Subcutaneous abdominal adipose tissue (tissue), 5 donors: ENCODE results near the gene GIPC3.

Source experiments
- H3K27ac ChIP-seq: one replicate; pipeline ENCODE4 v1.7.0; 2013; ENCODE audit warnings: low read depth, mild to moderate bottlenecking, inconsistent platforms, low read length, moderate library complexity
- H3K27me3 ChIP-seq, 5 donors: one replicate each; pipeline ENCODE4 v1.7.0; 2013; ENCODE audit warnings: low read length in 5 of 5, inconsistent platforms in 1 of 5; ENCODE audit not compliant: control insufficient read depth in 5 of 5, insufficient read depth in 4 of 5
- H3K36me3 ChIP-seq, 5 donors: one replicate each; pipeline ENCODE4 v1.7.0; 2013; ENCODE audit warnings: low read length in 5 of 5; ENCODE audit not compliant: control insufficient read depth in 5 of 5, insufficient read depth in 5 of 5
- H3K4me1 ChIP-seq, 5 donors: one replicate each; pipeline ENCODE4 v1.7.0; 2013; ENCODE audit warnings: low read length in 5 of 5, mild to moderate bottlenecking in 3 of 5, moderate library complexity in 1 of 5; ENCODE audit not compliant: control insufficient read depth in 5 of 5, insufficient read depth in 5 of 5
- H3K4me3 ChIP-seq, 5 donors: one replicate each; pipeline ENCODE4 v1.7.0; 2013; ENCODE audit warnings: low read length in 5 of 5, low read depth in 1 of 5
- H3K9ac ChIP-seq, 5 donors: one replicate each; pipeline ENCODE4 v1.7.0; 2013; ENCODE audit warnings: low read length in 5 of 5, mild to moderate bottlenecking in 4 of 5, moderate library complexity in 3 of 5
- H3K9me3 ChIP-seq, 5 donors: one replicate each; pipeline ENCODE4 v1.7.0; 2013; ENCODE audit warnings: low read length in 5 of 5; ENCODE audit not compliant: control insufficient read depth in 5 of 5
- donor health status: healthy.
- donor health status: healthy.
- donor health status: healthy.
- donor health status: healthy.
- donor health status: healthy.

The GIPC3 gene

GRCh38 chr19:3609779-3610719, 24.8 kb downstream of the GIPC3 start:
- Histone ChIP-seq H3K9ac (no peak overlapping the region), H3K4me3 (no peak overlapping the region), H3K27ac (peak overlapping the region; percentile 54), H3K27me3 (peaks cover 6 to 17% (median 12%) of the 10 kb centered on the region in 5 donors), H3K36me3 (peaks cover 0 to 36% (median 26%) of the 10 kb centered on the region in 5 donors), H3K9me3 (peaks cover 0 to 2% (median 0%) of the 10 kb centered on the region in 5 donors), H3K4me1 (peaks cover 0 to 56% (median 44%) of the 10 kb centered on the region in 5 donors)

- Histone ChIP-seq H3K4me1 (peaks cover 0 to 46% (median 38%) of the 10 kb centered on the region in 5 donors), H3K27ac (no peak overlapping the region), H3K9me3 (peaks cover 0 to 2% (median 0%) of the 10 kb centered on the region in 5 donors), H3K9ac (no peak overlapping the region), H3K4me3 (no peak overlapping the region), H3K27me3 (peaks cover 1 to 10% (median 4%) of the 10 kb centered on the region in 5 donors), H3K36me3 (peaks cover 0 to 45% (median 32%) of the 10 kb centered on the region in 5 donors)
These were observed 25.8 kb downstream of the GIPC3 start for GRCh38 chr19:3610745-3611717.

GRCh38 chr19:3611841-3612240, 26.6 kb downstream of the GIPC3 start:
- peaks cover 0 to 48% (median 32%) of the 10 kb centered on the region in 5 donors for H3K36me3 ChIP-seq
- peaks cover 0 to 2% (median 0%) of the 10 kb centered on the region in 5 donors for H3K9me3 ChIP-seq
- H3K9ac ChIP-seq = no peak overlapping the region

GRCh38 chr19:3612330-3612729, 27.1 kb downstream of the GIPC3 start:
- H3K4me1 ChIP-seq = peaks cover 0 to 34% (median 25%) of the 10 kb centered on the region in 5 donors
- H3K9me3 ChIP-seq = peaks cover 0 to 2% (median 0%) of the 10 kb centered on the region in 5 donors
- peaks cover 0 to 7% (median 3%) of the 10 kb centered on the region in 5 donors for H3K27me3 ChIP-seq
- no peak overlapping the region for H3K9ac ChIP-seq
- no peak overlapping the region for H3K4me3 ChIP-seq
- peaks cover 0 to 51% (median 35%) of the 10 kb centered on the region in 5 donors for H3K36me3 ChIP-seq
- no peak overlapping the region for H3K27ac ChIP-seq

More at GRCh38 chr19:3611841-3612240, 26.6 kb downstream of the GIPC3 start:
- Histone ChIP-seq H3K4me1 (peaks cover 0 to 39% (median 30%) of the 10 kb centered on the region in 5 donors), H3K27me3 (peaks cover 0 to 9% (median 3%) of the 10 kb centered on the region in 5 donors), H3K4me3 (no peak overlapping the region), H3K27ac (no peak overlapping the region)

- H3K9me3 ChIP-seq = peaks cover 0 to 2% (median 0%) of the 10 kb centered on the region in 5 donors
- H3K36me3 ChIP-seq = peaks cover 0 to 56% (median 35%) of the 10 kb centered on the region in 5 donors
- H3K27ac ChIP-seq = no peak overlapping the region
- no peaks in the 10 kb centered on the region for H3K27me3 ChIP-seq
- H3K4me3 ChIP-seq = no peak overlapping the region
- peaks cover 0 to 31% (median 18%) of the 10 kb centered on the region in 5 donors for H3K4me1 ChIP-seq
- no peak overlapping the region for H3K9ac ChIP-seq
These were observed 27.8 kb downstream of the GIPC3 start for GRCh38 chr19:3612901-3613741.

GRCh38 chr19:3613818-3614661, 28.8 kb downstream of the GIPC3 start:
- Histone ChIP-seq H3K27ac (no peak overlapping the region), H3K4me3 (no peak overlapping the region), H3K9ac (no peak overlapping the region), H3K4me1 (peaks cover 0 to 26% (median 17%) of the 10 kb centered on the region in 5 donors), H3K9me3 (peaks cover 0 to 2% (median 0%) of the 10 kb centered on the region in 5 donors), H3K27me3 (no peaks in the 10 kb centered on the region), H3K36me3 (peaks cover 0 to 58% (median 35%) of the 10 kb centered on the region in 5 donors)

- H3K9me3 ChIP-seq = peaks cover 0 to 2% (median 0%) of the 10 kb centered on the region in 5 donors
- H3K9ac ChIP-seq = no peak overlapping the region
- no peaks in the 10 kb centered on the region for H3K27me3 ChIP-seq
- H3K36me3 ChIP-seq = peaks cover 0 to 67% (median 37%) of the 10 kb centered on the region in 5 donors
- H3K4me1 ChIP-seq = peaks cover 0 to 16% (median 9%) of the 10 kb centered on the region in 5 donors
- H3K27ac ChIP-seq = no peak overlapping the region
- no peak overlapping the region for H3K4me3 ChIP-seq
These were observed 29.7 kb downstream of the GIPC3 start for GRCh38 chr19:3614858-3615505.

- Histone ChIP-seq H3K36me3 (peaks cover 0 to 74% (median 38%) of the 10 kb centered on the region in 5 donors), H3K9me3 (peaks cover 0 to 2% (median 0%) of the 10 kb centered on the region in 5 donors), H3K4me1 (peaks cover 0 to 10% (median 5%) of the 10 kb centered on the region in 5 donors), H3K27ac (no peak overlapping the region), H3K27me3 (no peaks in the 10 kb centered on the region), H3K9ac (no peak overlapping the region), H3K4me3 (no peak overlapping the region)
These were observed 30.4 kb downstream of the GIPC3 start for GRCh38 chr19:3615524-3616135.
